GM19463 (cell line): ENCODE data around the gene OGDH.
"Not testable (repeated sequence)": the region's sequence is repeated elsewhere in the genome, so short reads cannot be mapped to it uniquely, and the experiment has no call there.

Experiments
- ATAC-seq: cut with Tn5 transposase; IDR thresholded peaks from one replicate; pipeline ENCODE4 v1.9.1; 2021; ENCODE audit warnings: mild to moderate bottlenecking, moderate library complexity; ENCODE audit not compliant: unreplicated experiment

OGDH gene

DNA sequence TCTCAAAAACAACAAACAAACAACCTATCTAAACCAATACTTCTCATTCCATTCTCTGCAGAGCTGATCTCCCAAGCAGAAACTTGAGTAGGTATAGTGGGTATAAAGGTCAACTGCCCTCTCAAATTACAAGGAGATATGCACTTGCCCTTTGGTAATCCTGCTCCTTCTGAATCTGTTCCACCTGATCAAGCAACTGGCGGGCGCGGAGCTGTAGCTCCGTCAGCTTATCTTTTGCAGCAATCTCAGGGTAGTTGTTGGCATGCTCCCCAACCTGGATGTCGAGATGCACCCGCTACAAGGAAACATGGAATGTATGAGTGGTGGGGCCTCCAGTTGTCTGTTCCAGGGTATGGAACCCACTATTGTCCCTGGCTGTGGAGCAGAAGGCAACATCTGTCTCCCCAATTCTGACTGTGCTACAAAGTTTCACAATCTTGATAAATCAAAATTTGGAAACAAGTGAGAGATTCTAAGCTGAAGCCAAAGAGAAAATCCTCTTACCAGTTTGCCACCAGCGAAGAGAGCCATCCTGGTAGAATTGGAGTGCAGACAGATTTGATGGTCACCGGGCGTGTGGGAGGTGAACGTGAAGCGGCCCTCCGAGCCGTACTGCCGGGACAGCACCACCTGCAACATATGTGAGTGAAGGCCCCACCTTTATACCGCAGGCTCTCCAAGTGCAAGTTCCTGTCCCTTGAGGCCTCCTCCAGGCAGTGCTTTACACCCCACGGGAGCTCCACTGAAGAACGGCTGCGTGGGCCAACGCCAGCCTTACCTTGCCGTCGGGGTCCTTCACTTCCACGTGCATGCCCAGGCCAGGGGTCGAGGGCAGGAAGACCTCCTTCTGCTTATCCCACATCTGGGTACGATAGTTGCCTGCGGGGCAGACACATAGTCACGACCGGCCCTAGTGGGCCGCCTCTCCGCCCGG is 25.2 kb upstream of the OGDH start:
- ATAC-seq: peak; percentile 25

DNA sequence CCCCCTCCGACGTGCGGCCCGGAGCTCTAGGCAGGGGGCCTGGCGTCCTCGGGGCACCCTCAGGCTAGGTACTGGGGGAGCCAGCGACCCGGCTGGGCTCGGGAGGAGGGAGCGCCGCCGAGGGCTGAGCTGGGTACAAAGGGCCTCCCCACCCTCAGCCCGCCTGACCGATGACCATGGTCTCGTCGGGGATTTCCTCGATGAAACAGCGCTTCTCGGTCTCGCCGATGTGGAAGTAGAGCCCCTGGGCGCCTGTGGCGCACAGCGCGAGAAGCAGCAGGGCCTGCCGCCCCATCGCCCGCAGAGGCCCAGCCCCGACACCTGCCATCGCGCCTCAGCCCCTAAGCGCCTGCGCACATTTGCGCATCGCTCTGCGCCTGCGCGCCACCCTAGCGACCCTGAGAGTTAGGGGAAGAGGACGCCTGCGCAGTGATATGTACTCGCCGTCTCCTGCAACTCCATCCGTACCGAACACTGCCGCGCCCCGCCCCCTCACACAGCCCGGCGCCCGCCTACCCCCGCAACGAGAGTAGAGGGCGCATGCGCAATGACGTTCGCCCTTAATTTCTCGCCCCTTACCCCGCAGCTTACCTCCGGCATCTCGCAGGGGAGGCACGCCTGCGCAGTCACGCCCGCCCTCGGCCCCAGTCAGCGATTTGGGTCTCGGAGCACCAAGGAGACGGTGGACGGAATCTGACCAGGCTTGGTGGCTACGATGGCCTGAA is 24.4 kb upstream of the OGDH start, which contains the start of gene TMED4:
TSS of gene TMED4 (minus strand) at position 353 of the 725 bp plus-strand sequence. CDS start at position 328, 25 bp downstream.
- ATAC-seq: peak; percentile 86

DNA sequence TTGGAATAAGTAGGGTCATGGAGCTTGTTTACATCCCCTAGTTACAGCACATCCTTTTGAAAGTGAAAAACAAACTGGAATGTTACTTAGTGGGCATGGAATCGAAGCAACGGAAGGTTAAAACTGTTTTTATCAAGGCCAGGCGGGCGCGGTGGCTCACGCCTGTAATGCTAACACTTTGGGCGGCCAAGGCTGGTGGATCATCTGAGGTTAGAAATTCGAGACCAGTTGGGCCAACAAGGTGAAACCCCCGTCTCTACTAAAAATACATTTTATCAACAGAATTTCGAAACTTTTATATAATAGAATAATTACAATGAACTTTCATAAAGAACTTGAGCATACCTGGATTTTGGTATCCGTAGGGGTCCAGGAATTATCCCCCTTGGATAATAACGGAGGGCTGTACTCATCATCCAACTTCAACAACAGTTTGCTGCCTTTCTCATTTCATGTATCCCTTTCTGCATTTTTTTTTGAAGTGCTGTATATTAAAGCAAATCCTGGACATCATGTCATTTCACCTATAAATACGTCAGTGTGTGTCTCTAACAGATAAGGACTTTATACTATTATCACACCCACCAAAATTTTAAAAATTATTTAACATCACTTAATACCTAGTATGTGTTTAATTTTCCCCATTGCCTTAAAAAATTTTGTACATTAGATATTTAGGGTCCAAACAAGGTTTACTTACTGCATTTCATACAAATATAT is 23.1 kb upstream of the OGDH start:
- no peak for ATAC-seq

DNA sequence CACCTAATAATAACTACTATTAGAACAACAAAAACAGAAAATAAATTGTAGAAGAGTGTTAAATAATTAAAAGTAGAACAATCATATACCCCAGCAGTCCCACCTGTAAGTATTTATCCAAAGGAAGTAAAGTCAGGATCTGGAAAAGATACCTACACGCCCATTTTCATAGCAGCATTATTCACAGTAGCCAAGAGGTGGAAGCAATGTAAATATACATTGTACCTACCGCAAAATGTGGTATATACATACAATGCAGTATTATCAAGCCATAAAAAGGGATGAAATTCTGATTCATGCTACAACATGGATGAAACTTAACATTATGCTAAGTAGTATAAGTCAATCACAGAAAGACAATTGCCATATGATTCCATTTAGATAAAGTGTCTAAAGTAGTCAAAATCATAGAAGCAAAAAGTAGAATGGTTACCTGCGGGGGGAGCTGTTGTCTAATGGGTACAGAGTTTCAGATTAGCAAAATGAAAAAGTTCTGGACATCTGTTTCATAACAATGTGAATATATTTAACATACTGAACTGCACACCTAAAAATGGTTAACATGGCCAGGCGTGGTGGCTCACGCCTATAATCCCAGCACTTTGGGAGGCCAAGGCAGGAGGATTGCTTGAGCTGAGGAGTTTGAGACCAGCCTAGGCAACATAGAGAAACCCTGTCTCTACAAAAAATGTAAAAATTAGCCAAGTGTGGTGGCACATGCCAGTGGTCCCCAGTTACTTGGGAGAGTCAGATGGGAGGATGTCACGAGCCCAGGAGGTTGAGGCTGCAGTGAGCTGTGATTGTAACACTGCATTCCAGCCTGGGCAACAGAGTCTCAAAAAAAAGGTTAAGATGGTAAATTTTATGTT is 18.4 kb upstream of the OGDH start:
- no peak for ATAC-seq

DNA sequence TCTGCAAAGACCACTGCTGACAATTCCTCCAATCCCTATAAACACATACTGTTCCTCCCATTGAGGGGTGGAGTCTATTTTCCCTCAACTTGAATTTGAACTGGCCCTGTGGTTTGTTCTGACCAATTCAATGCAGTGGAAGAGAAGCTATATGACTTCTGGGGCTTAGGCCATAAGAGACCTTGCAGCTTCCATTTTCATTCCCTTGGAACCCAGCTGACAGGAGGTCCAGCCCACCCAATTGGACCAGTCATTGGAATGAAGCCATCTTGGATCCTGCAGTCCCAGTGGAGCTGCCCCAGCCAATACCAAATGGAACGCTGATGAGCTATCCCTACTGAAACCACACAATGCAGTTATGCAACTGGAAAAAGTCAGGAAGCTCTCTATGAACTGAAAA is 15.5 kb upstream of the OGDH start:
- no peak for ATAC-seq

DNA sequence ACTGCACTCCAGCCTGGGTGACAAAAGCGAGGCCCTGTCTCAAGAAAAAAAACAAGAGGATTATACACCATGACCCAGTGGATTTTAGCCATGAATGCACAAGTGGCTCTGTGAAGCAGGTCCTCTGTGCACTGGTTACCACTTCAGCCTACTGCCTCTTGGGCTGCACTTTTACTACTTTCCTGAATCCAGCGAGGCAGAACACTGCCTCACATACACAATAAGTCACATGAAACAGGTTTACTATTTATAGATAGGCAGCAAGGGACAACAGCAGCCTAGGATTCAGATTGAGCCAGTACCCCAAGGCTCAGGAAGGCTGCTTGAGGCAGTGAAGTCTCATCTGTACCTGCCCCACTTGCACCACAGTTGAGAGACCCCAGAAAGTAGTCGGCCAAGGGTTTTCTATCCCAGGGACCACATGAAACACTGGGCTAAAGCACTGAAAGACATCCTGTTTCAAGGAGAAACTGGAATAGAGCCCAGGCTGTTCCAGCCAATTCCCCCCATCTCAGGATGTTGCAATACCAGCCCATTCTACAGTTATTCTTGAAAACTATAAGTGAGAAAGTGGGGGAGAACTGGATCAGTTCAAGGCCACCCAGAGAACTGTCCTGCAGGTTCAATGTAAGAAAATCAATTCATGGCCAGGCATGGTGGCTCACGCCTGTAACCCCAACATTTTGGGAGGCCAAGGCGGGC is 10.3 kb upstream of the OGDH start:
- ATAC-seq: no peak

DNA sequence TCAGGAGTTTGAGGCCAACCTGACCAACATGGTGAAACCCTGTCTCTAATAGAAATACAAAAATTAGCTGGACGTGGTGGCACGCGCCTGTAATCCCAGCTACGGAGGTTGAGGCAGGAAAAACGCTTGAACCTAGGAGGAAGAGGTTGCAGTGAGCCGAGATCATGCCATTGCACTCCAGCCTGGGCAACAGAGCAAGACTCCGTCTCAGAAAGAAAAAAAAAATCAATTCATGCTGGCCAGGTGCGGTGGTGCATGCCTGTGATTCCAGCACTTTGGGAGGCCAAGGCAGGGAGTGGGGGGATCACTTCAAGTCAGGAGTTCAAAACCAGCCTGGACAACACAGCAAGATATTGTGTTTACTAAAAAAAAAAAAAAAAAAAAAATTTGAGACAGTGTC is 9.2 kb upstream of the OGDH start:
- not testable (repeated sequence) for ATAC-seq

DNA sequence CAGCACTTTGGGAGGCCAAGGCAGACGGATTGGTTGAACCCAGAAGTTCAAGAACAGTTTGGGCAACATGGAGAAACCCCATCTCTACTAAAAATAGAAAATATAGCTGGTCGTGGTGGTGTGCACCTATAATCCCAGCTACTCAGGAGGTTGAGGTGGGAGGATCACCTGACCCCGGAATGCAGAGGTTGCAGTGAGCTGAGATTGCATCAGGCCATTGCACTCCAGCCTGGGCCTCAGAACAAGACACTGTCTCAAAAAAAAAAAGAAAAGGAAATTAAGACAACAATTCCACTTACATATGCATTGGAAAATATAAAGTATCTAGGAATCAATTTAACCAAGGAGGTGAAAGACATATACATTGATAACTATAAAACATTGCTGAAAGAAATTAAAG is 7.2 kb upstream of the OGDH start:
- no peak for ATAC-seq

DNA sequence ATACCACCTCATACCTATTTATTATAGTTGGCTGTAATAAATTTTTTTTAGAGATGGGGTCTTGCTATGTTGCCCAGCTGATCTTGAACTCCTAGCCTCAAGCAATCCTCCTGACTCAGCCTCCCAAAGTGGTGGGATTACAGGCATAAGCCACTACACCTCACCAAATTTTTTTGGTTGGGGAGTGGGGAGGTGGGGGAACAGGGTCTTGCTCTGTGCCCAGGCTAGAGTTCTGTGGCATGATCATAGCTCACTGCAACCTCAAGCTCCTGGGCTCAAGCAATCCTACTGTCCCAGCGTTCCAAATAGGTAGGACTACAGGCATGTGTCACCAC is 3.9 kb upstream of the OGDH start:
- no peak for ATAC-seq

DNA sequence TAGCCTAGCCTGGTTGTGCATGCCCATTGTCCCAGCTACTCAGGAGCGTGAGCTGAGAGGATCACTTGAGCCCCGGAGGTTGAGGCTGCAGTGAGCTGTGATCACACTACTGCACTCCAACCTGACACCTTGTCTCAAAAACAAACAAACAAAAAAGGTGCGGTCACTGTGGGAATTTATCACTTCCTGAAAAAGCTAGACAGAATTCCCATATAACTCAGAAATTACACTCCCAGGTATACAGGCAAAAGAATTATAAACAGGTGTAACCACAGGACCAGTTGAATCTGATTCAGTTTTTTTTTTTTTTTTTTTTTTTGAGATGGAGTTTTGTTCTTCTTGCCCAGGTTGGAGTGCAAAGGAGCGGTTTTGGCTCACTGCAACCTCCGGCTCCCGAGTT is 3.2 kb upstream of the OGDH start:
- no peak for ATAC-seq

DNA sequence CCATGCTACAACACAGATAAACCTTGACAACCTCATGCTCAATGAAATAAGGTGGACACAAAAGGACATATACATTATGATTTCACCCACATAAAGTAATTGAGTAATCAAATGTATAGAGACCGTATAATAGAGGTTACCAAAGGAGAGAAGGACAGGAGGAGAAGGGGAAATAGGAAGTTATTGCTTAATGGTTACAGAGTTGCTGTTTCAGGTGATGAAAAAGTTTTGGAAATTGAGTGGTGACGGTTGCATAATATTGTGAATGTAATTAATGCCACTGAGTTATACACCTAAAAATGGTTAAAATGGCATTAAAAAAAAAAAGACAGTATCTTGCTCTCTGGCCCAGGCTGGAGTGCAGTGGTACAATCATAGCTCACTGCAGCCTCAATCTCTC is 1.5 kb upstream of the OGDH start:
- ATAC-seq: no peak

DNA sequence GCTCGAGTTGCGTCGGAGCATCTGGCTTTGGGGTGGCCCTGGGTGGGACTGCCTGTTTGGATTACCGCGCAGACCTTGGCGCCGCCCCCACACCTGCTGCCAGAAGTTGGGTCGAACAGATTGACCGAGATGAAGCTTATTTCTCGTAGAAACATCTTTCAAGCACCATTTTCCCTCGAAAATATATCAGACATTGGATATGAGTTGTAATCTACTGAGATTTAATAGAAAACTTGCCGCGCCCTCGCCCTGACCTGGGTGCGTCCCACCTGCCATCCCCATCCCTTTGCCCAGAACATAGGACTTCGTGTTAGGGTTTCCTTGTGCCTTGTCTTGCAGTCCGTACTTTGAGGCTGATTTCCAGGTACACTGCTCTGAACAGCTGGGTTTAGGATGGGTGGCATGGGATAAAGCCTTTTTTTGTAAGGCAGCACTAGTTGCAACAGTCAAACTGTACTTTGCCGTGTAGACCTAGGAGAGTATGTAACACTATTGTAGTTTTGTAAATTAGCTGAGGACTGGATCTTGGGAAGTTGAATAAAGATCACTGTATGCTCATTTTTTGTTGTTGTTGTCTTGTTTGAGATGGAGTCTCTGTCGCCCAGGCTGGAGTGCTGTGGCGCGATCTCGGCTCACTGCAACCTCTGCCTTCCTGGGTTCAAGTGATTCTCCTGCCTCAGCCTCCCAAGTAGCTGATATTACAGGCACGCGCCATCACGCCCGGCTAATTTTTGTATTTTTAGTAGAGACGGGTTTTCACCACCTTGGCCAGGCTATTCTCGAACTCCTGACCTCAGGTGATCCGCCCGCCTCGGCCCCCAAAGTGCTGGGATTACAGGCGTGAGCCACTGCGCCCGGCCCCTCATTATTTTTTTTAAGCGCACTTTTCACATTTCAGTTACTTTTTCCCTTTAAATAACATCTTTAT is 978 bp downstream of the OGDH start:
- no peak for ATAC-seq

DNA sequence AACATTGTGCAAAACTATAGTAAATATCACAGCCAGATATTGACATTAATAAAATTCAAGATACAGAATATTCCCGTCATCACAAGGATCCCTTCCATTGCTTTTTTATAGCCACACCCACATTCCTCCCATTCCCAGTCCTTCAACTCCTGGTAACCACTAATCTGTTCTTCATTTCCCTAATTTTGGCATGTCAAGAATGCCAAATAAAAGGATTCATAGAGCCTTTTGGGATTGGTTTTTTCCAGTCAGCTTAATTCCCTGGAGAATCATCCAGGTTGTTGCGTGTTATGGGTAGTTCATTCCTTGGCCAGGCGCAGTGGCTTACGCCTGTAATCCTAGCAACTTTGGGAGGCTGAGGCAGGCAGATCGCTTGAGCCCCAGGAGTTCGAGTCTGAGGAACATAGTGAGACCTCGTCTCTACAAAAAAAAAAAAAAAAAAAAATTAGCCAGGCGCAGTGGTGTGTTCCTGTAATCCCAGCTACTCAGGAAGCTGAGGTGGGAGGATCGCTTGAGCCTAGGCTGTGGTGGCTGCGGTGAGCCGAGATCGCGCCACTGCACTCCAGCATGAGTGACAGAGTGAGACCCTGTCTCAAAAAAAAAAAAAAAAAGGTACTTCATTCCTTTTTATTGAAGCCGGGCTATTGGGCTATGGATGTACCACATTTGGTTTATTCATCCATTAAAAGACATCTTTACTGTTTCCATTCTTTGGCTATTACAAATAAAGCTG is 2.7 kb downstream of the OGDH start:
- no peak for ATAC-seq

DNA sequence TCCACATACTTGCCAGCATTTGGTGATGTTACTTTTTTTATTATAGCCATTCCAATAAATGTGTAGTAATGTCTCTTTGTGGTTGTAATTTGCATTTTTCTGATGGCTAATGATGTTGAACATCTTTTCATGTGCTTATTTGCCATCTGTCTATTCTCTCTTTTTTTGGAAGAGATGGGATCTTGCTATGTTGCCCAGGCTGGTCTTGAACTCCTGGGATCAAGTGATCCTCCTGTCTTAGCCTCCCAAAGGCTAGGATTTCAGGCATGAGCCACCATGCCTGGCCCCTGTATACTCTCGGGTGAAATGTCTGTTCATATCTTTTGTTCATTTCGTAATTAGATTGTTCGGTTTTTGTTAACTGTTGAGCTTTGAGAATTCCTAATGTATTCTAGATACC is 3.4 kb downstream of the OGDH start:
- no peak for ATAC-seq

DNA sequence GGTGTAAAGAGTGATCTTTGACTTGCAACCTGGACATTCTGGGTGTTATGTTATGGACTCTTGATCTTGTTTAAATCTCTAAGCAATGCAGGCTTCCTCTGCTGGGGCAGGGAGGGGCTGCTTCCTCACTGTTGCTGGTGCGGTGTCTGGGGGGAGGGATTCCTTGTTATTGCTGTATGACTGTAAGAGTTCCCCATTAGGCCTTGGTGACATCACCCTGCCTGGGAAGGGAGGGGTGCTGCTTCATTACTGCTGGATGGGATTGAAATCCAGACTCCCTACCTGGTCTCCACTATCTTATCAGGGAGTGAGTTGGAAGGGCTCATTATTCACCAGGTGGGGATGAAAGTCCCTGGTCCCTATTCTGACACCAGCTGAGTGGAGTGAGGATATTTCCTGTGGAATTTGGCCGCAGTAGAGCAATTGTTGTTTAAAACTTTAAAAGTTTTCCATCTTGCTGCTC is 8.8 kb downstream of the OGDH start:
- ATAC-seq: no peak

DNA sequence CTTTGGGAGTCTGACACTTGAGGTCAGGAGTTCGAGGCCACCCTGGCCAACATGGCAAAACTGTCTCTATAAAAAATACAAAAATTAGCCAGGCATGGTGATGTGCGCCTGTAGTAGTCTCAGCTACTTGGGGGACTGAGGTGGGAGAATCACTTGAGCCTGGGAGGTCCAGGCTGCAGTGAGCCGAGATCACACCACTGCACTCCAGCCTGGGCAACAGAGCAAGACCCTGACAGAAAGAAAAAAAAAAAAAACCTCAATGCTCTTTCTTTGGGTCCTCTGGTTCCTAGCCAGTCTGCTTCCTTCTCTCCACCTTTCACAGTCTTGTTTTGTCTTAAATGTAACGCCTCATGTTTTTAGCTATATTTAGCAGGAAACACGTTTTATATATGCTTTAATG is 9.4 kb downstream of the OGDH start:
- no peak for ATAC-seq

DNA sequence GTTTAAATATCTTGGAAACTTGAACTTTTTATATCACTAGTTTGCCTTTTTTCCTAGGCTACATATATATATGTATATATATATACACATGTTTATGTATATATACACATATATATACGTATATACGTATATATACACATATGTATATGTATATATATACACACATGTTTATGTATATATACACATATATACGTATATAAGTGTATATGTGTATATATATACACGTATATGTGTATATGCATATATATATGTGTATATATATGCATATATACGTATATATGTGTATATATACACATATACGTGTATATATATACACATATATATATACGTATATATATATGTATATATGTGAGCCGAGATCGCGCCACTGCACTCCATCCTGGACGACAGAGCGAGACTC is 10.1 kb downstream of the OGDH start:
- no peak for ATAC-seq

DNA sequence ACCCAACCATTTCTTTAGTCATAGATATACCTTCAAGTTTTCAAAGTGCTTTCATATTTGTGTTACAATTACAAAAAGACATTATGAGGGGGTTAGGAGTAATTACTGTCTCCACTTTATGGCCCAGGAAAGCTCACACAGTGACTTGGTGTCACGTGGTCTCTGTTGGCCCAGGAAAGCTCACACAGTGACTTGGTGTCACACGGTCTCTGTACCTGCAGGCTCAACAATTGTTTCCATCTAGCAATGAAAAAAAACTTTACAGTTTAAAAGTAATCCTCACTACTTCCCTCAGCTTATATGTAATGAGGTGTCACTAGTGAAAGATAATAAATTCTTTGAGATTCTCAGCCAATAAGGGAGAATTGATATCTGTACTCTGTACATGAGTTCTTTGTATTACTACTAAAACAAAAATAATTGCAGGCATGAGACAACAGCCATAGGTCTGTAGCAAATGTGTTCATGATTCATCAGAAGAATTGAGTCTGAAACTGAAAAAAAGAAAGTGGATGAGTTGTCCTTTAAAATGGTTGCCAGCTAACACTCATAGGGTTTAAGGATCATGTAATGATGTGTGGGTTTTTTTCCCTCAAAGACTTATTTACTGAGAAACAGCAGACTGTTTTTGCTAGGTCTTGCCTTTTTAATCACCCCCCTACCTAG is 10.9 kb downstream of the OGDH start:
- ATAC-seq: no peak
